SU-DHL-6 (cell line): Measurements from ENCODE around the gene PHACTR2.
"Not testable (repeated sequence)": the region's sequence is repeated elsewhere in the genome, so short reads cannot be mapped to it uniquely, and the experiment has no call there.

Experiments
- EZH2phosphoT487 ChIP-seq: fragments of 200-600 bp; sonication (generic), shearing (Covaris generic); conservative IDR thresholded peaks from 2 replicates; pipeline ENCODE4 v1.6.1; 2018; ENCODE audit warnings: mild to moderate bottlenecking, antibody characterized with exemption, low read length, moderate library complexity, mixed read lengths
- TF ChIP-seq, protein P1 (sequence below): fragments of 200-600 bp; sonication (generic); IDR thresholded peaks from one replicate; pipeline ENCODE4 v1.5.1; 2017; ENCODE audit warnings: antibody characterized with exemption, mild to moderate bottlenecking, low read length, moderate library complexity; ENCODE audit not compliant: insufficient read depth, poor library complexity, severe bottlenecking

DNA sequence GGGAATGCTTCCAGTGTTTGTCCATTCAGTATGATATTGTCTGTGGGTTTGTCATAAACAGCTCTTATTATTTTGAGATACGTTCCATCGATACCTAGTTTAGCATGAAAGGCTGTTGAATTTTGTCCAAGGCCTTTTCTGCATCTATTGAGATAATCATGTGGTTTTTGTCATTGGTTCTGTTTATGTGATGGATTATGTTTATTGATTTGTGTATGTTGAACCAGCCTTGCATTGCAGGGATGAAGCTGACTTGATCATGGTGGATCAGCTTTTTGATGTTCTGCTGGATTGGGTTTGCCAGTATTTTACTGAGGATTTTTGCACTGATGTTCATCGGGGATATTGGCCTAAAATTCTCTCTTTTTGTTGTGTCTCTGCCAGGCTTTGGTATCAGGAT is 120.7 kb downstream of the PHACTR2 start:
- TF ChIP-seq, protein P1, sequence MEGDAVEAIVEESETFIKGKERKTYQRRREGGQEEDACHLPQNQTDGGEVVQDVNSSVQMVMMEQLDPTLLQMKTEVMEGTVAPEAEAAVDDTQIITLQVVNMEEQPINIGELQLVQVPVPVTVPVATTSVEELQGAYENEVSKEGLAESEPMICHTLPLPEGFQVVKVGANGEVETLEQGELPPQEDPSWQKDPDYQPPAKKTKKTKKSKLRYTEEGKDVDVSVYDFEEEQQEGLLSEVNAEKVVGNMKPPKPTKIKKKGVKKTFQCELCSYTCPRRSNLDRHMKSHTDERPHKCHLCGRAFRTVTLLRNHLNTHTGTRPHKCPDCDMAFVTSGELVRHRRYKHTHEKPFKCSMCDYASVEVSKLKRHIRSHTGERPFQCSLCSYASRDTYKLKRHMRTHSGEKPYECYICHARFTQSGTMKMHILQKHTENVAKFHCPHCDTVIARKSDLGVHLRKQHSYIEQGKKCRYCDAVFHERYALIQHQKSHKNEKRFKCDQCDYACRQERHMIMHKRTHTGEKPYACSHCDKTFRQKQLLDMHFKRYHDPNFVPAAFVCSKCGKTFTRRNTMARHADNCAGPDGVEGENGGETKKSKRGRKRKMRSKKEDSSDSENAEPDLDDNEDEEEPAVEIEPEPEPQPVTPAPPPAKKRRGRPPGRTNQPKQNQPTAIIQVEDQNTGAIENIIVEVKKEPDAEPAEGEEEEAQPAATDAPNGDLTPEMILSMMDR = not testable (repeated sequence)
- TF ChIP-seq EZH2phosphoT487 = not testable (repeated sequence)
